SKM-1 (cell line): Measurements from ENCODE around the gene LPCAT2.
"Not testable (repeated sequence)": the region's sequence is repeated elsewhere in the genome, so short reads cannot be mapped to it uniquely, and the experiment has no call there.

ENCODE experiments used
- DNase-seq: peaks from one replicate; lab custom pipeline; 2025; ENCODE audit not compliant: unreplicated experiment; lab: John Stamatoyannopoulos, UW

LPCAT2 gene

DNA sequence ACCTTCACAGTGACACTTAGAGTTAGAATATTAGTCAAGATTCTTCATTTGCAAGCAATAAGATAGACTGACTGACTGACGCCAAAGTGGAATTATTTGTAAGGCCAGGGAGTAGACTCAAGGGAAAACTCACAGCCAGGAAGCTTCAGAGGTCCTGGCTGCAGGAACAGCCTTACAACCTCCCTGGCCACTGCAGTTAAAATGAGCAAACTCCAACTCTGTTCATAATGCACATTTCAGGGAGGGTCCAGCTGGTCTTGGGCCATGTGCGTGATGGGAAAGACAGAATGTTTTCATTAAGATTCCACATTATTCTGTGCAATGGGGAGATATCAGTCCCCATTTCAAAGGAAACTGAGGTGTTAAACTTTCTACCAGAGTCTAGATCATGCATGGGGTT lies 67.5 kb downstream of the LPCAT2 start:
- DNase-seq = no peak

DNA sequence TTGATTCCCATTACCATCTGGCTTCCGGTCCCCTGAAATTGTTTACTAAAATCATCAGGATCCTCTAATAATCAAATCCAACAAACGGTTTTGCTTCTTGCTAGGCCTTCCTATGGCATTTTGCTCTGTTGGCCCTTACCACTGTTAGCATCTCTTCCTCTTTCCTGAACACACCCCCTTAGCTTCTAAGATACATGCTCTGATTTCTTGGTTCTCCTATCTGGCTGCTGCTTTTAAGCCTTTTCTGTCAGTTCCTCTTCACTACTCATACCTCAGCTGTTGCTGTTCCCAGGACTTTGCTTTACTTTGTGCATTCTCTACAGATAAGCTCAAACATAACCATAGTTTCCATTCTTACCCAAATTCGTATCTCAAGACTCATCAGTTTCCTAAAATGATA lies 69.0 kb downstream of the LPCAT2 start:
- no peak for DNase-seq

DNA sequence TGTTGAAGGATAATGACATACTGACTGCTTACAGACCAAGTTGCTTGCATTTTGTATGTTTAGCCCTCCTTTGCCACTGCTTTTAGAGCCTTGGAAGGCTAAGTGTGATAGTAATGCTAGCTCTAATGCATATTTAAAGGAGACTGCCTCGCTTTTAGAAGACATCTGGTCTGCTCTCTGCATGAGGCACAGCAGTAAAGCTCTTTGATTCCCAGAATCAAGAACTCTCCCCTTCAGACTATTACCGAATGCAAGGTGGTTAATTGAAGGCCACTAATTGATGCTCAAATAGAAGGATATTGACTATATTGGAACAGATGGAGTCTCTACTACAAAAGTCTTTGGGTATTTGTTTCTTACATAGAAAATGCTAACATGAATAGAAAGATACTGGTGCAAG lies 76.8 kb downstream of the LPCAT2 start:
- no peak for DNase-seq

DNA sequence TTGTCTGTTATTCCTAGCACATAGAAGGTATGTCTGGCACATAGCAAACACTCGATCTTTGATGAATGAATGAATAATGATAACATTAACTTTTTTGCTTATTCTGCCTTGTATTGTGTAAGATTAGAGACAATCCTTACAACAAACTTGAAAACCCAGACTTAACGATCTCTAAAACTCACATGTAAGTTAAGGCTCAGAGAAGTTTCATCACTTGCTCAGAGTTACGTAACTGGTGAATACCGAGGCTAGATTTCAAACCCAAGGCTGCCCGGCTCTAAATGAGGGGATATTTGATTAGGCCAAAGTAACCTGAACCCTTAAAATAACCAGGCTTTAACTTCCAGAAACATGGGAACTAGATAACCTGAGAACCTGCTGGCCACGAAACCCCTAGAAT lies 79.9 kb downstream of the LPCAT2 start:
- DNase-seq = peak; percentile 46

DNA sequence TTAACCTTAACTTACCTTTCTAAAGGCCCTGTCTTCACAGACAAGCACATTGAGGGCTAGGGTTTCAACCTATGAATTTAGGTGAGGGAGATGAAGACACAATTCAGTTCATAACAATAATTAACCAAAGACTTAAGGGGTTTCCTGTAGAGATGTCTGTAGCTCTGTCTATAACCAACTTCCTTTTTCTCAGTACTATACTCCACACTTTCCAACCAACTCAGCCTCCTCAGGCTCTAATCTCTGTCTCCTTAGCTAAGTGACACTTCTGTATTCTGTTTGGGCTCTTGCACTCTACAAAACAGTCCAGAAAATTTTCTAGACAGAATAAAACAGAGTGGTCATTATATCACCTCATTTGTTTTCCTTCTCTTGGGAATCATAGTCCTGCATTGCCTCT lies 83.4 kb downstream of the LPCAT2 start:
- peak; percentile 58 for DNase-seq

DNA sequence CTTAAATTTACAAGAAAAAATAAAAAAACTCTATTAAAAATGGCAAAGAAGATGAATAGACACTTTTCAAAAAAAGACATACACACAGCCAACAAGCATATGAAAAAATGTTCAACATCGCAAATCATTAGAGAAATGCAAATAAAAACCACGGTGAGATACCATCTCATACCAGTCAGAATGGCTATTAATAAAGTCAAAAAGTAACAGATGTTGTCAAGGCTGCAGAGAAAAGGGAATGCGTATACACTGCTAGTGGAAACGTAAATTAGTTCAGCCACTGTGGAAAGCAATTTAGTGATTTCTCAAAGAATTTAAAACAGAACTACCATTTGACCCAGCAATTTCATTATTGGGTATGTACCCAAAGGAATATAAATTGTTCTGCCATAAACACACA lies 89.1 kb downstream of the LPCAT2 start:
- DNase-seq = no peak

DNA sequence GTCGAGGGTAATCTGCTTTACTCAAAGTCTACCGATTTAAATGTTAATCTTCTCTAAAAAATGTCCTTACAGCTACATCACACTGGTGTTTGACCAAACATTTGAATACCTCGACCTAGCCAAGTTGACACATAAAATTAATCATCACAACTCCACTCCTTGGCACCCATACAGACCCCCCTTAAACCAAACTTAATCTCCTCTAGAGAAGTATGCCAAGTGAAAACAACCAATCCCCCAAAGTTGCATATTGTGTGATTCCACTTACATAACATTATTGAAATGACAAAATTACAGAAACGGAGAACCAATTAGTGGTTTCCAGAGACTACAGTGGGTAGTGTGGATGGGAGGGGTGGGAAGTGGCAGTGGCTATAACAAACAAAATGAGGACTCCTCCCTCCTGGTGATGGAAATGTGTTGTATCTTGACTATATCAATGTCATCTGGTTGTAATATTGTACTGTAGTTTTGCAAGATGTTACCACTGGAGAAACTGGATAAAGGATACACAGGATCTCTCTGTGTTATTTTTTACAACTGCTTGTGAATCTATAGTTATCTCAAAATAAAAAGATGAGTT lies 97.0 kb downstream of the LPCAT2 start:
- DNase-seq = no peak

DNA sequence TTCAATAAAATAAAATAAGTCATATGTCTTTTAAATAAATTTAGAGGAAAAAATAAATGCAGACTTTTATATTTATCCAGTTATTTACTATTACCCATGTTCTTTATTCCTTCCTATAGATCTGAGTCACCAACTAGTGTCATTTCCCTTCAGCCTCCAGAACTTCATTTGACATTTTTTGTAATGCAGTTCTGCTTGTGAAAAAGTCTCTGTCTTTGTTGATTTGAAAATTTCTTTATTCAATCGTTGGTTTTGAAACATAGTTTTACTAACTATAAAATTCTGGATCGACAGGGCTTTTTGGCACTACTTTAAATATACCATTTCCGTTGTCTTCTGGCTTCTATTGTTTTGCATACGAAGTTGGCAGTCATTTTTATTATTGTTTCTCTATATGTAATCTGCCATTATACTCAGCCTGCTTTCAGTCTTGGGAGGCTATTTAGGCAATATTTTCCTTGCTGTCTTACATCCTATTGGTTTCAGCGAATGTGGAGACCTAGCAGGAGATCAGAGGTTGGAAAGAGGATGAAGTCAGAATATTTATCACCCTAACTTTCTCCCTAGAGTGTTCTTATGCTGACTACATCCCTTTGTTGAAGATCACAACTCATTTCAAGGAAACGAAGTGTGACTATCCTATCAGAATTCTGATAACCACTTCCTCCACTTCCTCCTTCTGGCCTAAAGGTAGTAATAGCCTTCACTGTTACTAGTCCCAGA lies 104.9 kb downstream of the LPCAT2 start:
- DNase-seq = no peak

DNA sequence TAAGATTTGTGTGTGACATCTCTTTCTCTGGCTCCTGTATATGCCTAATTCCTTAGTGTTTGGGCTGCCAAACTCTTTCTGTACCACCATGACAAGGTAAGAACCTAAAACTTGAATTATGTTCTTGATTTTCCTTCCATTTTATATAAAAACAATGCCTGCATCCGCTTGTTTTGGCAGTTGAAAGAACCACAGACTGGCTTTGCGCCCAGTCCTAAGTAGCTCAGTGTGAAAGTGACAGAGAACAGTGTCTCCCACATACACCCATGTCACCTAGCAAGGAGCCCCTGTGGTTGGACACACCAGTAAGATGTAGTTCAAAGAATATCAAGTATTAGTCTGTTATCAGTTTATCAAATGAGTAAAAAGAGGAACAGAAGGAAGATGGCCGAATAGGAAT lies 106.2 kb downstream of the LPCAT2 start:
- no peak for DNase-seq

DNA sequence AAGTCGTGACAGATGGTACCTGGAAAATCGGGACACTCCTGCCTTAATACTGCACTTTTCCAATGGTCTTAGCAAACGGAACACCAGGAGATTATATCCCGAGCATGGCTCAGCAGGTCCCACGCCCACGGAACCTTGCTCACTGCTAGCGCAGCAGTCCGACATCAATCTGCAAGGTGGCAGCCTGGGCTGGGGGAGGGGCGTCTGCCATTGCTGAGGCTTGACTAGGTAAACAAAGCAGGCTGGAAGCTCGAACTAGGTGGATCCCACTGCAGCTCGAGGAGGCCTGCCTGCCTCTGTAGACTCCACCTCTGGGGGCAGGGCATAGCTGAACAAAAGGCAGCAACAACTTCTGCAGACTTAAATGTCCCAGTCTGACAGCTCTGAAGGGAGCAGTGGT lies 106.8 kb downstream of the LPCAT2 start:
- not testable (repeated sequence) for DNase-seq

DNA sequence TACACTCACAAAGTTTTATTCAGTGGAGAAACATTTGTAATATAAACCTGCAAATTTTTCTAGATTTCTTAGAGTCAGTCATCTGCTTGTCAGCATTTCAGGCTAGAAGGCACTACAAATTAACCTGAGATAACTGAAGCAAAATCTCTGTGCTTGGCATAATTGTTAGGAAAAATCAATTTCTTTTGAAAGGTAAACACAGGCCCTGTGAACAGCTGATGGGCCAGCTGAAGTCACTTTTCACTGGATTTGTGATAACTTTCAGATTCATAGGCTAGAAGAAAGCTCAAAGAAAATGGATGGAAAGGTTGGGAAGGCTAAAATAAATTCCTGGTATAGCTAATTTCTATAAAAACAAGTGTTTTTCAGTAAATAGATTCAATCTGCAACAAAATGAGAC lies 112.9 kb downstream of the LPCAT2 start:
- DNase-seq = no peak

DNA sequence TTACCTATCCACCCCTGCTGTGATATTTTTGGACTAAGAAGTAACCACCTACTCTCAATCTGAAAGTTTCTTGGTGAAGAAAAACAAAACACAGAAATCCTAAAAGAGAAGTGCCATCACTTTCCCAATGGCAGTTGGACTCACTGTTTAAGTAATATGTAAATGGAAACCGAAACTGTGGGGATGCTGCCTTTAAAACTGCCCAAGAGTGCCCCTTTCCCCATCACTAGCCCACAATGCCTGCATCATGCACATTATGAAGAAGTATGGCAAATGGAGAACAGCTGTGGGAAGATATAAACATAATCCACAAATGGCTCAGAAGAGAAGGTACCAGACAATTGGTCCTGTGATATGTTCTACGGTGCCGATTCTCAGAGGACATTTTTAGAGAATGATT lies 113.4 kb downstream of the LPCAT2 start:
- no peak for DNase-seq

DNA sequence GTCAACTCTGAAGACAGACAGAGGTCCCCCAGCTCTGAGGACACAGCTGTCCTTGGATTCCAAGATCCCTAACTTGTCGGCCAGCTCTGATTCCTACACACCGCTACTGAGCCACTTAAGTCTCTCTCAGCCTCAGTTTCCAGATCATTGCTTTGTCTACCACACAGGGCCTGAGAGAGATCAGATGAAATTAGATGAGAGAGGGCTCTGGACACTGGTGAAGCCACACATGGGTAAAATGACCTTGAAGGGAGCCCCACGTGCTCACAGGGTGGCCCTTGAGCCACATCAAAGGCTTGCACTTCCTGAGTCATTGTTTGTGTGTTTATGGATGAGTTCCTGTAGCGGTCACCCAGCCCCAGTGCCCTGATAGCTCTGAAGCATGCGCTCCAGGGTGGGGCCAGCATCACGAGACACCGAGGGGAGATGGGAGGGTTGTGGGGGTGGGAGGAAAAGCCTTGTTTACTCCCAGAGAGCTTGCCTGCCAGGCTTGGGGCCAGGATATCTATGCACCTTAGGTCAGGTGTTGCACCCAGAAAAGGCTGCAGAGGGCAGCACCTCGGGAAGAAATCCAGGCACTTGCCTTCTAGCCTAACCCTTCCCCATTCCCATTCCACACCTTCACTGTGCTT lies 114.2 kb downstream of the LPCAT2 start:
- no peak for DNase-seq

DNA sequence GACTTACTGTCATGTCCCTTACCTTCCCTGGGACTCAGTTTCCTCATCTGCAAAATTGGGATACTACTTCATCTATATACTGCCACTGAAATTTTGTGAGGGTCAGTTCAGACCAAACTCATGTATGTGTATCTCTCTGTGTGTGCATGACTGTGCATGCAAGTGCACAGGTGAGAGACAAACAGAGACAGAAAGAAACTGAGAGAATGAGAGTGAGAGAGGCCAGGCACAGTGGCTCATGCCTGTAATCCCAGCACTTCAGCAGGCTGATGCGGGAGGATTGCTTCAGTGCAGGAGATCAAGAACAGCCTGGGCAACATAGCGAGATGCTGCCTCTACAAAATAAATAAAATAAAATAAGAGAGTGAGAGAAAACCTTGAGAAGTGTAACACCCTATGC lies 114.8 kb downstream of the LPCAT2 start:
- DNase-seq = no peak

DNA sequence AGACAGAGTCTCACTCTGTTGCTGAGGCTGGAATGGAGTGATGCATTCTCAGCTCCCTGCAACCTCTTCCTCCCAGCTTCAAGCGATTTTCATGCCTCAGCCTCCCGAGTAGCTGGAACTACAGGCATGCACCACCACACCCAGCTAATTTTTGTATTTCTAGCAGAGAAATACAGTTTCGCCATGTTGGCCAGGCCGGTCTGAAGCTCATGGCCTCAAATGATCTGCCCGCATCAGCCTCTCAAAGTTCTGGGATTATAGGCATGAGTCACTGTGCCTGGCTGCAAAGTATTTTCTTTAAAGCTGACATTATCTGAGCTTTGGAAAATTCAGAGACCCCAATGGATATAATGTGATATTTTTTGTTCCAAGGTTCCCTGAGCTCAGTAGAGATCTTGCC lies 115.8 kb downstream of the LPCAT2 start:
- DNase-seq = no peak

DNA sequence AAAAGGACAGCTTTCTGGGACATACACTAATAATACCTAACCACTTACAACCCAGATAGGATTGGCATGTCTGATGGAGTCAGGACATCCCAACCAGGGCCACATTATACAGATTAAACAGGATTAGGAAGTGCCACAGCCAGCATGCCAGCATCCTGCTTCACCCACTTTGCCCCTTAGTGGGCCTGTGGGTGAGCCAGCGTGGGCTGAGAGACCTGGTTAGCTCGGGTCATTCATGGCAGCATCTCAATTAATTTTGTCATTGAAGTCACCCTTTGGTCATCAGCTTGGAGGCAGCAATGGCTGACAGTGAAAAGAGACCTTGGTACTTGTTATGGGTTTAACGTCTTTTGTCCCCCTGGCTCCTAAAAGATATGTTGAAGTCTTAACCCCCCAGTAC lies 117.0 kb downstream of the LPCAT2 start:
- no peak for DNase-seq

DNA sequence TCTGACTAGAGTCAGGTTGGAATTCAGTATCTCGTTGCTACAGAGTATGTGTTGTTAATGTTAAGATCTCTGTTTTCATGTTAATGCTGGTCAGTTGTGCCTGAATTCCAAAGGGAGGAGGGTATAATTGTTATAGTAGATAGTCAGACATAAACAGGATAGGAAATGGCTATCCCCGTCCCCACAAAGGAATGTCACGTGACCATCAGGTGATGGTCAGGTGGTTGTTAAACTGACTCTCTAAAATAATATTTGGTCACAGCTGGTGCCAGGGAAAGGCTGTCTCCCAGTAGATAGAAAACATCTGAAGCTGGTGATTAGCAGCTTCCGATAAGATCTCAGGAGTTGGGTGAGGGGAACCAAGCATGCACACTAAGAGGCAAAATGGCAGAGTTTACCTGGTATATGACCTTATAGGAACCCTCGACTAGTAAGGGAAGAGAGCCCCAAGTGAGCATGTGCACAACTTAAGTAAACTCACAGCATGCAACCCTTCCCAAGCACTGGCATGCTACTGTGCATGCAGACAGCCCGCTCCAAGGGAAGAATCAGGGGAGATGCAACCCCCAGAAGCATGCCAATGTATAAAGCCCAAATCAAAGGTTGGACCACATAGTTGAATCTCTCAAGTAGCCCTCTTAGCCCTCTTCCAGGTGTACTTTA lies 119.6 kb downstream of the LPCAT2 start:
- no peak for DNase-seq

DNA sequence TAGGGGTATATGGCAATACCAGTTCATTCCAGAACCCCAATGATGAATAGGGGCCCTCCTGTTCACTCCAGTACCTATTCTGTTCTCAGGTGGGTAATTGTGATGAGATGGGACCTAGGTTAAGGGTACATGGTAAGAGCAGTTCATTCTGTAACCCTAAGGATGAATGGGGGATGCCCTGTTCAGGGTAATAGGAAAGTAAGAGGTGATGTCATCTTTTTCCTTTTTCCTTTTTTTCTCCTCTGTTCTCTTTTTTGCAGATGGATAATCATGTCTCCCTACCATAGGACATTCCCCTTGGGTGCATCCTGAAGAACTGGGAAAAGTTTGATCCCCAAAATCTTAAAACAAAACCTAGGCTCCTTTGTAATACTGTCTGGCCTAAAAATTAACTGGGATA lies 121.9 kb downstream of the LPCAT2 start:
- no peak for DNase-seq

DNA sequence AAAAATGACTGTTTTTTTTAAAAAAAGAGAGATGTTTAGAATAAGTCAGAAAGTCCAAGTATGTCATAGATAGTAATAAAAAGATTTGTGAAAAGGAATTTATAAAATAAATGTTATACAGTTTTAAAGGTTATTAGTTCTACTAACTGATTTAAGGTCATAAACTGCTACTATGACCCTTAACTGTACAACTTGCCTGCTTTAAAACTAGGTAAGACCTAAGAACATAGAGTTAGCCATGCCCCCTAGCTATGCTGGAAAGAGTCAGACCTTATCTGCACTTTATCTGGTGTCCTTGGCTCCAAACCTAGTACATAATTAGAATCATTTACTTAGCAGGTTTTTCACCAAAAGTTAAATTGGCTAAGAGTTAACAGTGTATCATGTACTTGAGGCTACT lies 123.4 kb downstream of the LPCAT2 start:
- no peak for DNase-seq

DNA sequence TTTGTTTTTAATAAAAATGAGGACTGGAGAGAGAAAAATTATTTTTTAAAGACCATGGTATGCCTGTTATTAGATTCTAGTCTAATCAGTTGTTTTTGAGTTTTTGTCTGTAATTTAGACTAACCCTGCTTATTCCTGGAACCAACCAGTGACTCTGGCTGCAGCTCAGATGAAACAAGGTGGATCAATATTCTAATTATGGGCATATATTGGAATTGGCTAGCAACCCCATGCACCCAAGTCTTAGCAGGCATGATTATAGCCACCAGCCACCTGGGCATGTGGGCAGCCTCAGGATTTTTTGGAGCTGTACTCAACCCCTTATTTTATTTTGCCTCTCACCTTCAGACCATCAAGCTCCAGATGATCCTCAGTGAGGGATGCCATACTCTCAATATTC lies 125.3 kb downstream of the LPCAT2 start:
- DNase-seq = no peak
